ENCODE results near the gene CUTC.

- TF ChIP-seq CTCF (IDR thresholded peaks at IDR 0.05) (no peak), POLR2A (IDR thresholded peaks at IDR 0.05) (no peak)
Measured at GRCh38 chr10:99714446-99714845, 17.6 kb upstream of the CUTC start.
